NCI-H128 (cell line): ENCODE data around the gene DTL.
A peak's percentile ranks its signal among the peaks of the same experiment; 100 is the strongest.
"Not testable (repeated sequence)": the region's sequence is repeated elsewhere in the genome, so short reads cannot be mapped to it uniquely, and the experiment has no call there.

Experiments used
- DNase-seq: peaks from one replicate; lab custom pipeline; 2025; ENCODE audit not compliant: unreplicated experiment; lab: John Stamatoyannopoulos, UW

Gene DTL

GRCh38 chr1:212035123-212035834, at the start of gene DTL, which contains the start of gene INTS7:
Gene DTL (plus strand): TSS chr1:212035748. CDS start chr1:212035891, 143 bp downstream.
Gene INTS7 (minus strand): TSS chr1:212035557. CDS start chr1:212035437, 120 bp downstream.
- DNase-seq, result peak; percentile 100

GRCh38 chr1:211986628-211987254, 48.8 kb upstream of the DTL start:
- DNase-seq, result no peak

- no peak for DNase-seq
Observed at GRCh38 chr1:211991695-211992094, 43.9 kb upstream of the DTL start.

GRCh38 chr1:211997426-211997825, 38.1 kb upstream of the DTL start:
- DNase-seq, result not testable (repeated sequence)

GRCh38 chr1:212002536-212002935, 33.0 kb upstream of the DTL start:
- no peak for DNase-seq

- DNase-seq, result no peak
Observed at GRCh38 chr1:212004895-212005608, 30.5 kb upstream of the DTL start.

- DNase-seq, result no peak
Observed at GRCh38 chr1:212007178-212007577, 28.4 kb upstream of the DTL start.

- no peak for DNase-seq
Observed at GRCh38 chr1:212007886-212008285, 27.7 kb upstream of the DTL start.

GRCh38 chr1:212009561-212009960, 26.0 kb upstream of the DTL start:
- DNase-seq, result no peak

- DNase-seq, result no peak
Observed at GRCh38 chr1:212010004-212010403, 25.5 kb upstream of the DTL start.

- peak; percentile 45 for DNase-seq
Observed at GRCh38 chr1:212012034-212012740, 23.4 kb upstream of the DTL start.

- DNase-seq, result no peak
Observed at GRCh38 chr1:212013672-212014071, 21.9 kb upstream of the DTL start.

GRCh38 chr1:212020975-212021374, 14.6 kb upstream of the DTL start:
- DNase-seq, result no peak

- DNase-seq, result no peak
Observed at GRCh38 chr1:212021563-212021962, 14.0 kb upstream of the DTL start.

- DNase-seq, result not testable (repeated sequence)
Observed at GRCh38 chr1:212022908-212023307, 12.6 kb upstream of the DTL start.

- DNase-seq, result no peak
Observed at GRCh38 chr1:212024469-212025149, 10.9 kb upstream of the DTL start.

- not testable (repeated sequence) for DNase-seq
Observed at GRCh38 chr1:212027727-212028126, 7.8 kb upstream of the DTL start.

- DNase-seq, result no peak
Observed at GRCh38 chr1:212030936-212031528, 4.5 kb upstream of the DTL start.

- no peak for DNase-seq
Observed at GRCh38 chr1:212034516-212035122, 929 bp upstream of the DTL start.
